Stimulated activated CD4-positive, alpha-beta T cell treated with anti-CD3 and anti-CD28 coated beads, TNF-alpha, amount 100 ng/mL, for 1 hour (primary cell): ENCODE measurements around the gene CCDC188.

Source experiments
- DNase-seq, 3 donors: peaks; one replicate each; pipeline ENCODE4 v3.0.0-alpha.2; 2020; ENCODE audit warnings: low read depth in 3 of 3, low spot score in 1 of 3

Gene CCDC188

DNA sequence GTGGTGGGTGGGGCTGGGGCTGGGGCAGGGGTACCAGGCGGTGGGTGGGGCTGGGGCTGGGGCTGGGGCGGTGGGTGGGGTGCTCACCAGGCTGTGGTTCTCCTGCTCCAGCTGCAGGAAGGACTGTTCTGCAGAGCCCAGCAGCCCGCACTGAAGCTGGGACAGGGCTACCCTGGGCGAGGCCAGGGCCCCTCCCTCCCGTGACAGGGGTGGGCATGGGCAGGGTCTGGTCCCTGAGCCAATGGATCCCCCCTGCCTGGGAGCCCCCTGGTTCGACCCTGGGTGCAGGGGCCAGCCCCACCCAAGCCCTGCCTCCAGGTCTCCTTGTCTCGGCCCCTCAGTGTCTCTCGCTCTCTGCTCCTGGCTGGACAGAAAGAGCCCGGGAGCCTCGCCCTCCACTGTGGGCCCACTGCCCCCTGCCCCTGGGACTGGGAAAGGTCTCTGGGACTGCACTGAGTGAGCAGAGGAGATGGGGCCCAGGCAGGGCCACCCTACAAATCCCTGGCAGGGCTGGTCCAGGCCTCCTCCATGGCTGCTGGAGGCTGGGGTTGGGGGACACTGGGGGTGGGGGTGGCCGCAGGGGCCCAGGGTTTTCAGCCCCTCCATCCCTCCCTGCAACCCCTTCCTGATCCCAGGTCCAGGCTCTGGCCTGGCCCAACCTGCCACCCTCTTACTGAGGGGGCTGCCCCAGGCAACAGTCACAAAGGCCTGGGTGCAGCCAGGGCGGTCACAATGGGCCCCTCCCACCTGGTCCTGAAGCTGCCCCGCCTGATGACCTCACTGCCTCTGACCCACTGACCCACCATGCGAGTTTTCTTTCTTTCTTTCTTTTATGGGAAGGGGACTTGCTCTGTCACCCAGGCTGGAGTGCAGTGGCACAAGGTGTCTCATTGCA is at the start of gene CCDC188:
Gene CCDC188, minus strand, starts transcription at position 675 of the 895 bp plus-strand sequence. Its CDS starts 69 bp downstream, at position 606.
- no peak for DNase-seq

DNA sequence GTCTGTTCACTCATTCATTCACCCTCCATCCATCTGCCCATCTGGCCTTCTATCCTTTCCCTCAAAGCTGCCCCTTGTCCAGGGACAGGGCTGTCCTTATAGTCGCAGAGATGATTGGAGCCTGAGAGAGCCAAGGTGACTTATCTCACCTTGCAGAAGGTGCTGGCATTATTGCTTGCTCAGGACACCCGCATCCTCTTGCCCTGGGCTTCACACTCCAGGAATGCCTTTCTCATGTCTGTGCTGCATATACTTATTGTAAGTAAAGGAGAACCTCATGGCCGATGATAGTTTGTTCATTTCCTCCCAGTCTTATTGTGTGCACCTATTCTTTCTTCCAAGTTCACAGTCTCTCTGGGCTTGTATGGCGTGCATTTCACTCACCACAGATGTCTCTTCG is 49.1 kb upstream of the CCDC188 start:
- no peak for DNase-seq

DNA sequence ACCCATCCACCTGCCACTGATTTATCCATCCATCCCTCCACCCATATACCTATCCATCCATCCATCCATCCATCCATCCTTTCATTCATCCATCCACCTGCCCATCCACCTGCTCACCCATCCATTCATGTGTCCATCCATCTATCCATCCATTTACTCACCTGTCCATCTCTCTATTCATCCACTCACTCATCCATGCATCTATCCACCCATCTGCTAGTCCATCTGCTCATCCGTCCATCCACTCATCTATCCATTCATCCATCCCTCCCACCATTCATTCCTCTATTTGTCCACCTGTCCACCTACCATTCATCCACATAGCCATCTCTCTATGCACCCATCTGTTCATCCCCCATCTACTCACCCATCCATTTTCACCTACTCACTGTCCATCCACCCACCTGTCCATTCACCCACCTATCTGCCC is 48.6 kb upstream of the CCDC188 start:
- no peak for DNase-seq

DNA sequence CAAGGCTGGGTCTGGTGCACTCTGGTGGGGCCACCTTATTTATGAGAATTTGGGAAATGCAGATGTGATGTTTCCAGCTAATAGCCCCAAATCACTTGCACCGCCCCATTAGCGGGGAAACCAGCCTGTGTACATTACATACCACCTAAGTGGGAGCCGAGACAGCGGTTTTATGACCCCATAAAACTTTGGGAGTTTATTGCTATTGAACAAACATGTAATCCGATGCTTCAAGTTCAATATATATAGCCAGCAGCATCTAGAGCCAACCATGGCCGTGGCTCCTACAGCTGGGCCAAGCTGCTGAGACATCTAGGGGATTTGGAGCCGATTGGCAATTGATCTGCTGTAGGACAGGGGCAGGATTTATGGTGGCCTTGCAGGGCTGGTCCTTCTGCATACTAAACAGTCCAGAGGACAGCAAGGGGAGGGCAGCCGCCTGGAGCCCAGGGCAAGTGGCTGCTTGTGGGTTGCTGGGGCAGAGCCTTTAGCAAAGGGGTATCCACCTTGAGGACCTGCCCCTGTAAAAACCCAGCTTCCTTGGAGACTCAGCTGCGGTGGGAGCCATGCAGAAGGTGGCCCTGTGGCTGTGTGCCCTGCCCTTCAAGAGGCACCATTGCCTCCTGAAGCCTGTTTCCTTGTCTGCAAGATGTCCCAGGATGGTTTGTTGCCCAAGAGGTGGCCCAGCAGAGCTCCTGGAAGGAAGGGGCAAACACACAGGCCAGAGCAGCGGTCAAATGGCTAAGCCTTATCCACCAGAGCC is 47.9 kb upstream of the CCDC188 start:
- DNase-seq = no peak

DNA sequence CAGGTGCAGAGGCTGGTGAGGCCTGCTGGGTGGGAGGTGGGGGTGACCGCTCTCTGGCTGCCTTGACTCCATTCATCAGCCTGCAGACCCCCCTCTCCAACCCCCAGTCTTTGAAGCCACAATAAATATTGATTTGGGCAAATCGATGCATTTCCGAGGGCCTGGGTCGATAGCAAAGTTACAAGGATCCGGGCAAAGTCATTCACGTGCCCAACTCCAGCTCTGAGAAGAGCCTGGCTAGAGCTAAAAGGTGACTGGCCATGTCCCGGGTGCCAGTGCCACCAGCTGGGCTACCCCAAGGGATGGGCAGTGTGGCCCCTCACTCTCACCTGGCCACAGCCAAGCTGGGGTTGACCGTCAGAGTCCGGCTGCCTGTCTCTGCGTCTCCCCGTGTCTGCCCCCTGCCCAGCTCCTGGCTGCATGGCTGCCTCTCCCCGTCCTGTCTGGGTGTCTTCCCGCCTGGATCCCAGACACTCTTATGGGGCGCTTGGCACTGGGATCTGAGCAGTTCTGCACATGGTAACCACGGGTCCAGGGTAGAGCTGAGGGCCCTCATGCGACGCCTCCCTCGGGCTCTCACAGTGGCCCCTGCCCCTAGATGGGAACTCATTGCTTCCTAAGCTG is 46.7 kb upstream of the CCDC188 start:
- DNase-seq = no peak

DNA sequence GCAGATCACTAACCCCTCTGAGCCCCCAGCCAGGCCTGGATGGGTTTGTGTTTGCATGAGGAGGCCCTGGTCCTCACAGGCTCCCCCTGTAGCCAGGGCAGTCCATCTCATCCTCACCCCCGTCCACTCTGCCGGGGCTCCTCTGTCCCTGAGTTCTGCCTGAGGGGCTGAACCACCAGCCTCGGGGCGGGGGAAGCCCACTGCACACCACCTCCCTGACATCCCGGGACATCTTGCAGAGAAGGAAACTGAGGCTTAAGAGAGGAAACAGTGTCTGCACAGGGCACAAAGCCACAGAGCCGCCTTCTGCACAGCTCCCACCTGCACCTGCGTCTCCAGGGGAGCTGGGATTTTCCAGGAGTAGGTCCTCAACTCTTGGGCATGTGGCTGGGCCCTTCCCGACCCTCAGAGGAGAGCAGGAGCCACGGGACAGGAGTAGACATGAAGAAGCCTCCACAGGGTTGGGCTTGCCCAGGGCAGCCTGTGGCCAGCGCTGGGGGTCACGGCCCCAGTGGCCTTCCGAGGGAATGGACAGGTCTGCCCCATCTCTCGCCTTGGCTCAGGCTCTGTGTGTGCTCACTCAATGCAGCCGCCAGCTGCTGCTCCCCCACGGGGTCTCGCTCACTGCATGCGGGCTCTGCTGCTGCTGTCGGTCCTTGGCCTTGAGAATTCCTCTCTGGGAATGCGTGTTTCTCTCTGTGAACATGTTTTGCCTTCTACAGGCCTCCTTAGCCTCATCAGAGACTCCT is 45.4 kb upstream of the CCDC188 start:
- no peak for DNase-seq

DNA sequence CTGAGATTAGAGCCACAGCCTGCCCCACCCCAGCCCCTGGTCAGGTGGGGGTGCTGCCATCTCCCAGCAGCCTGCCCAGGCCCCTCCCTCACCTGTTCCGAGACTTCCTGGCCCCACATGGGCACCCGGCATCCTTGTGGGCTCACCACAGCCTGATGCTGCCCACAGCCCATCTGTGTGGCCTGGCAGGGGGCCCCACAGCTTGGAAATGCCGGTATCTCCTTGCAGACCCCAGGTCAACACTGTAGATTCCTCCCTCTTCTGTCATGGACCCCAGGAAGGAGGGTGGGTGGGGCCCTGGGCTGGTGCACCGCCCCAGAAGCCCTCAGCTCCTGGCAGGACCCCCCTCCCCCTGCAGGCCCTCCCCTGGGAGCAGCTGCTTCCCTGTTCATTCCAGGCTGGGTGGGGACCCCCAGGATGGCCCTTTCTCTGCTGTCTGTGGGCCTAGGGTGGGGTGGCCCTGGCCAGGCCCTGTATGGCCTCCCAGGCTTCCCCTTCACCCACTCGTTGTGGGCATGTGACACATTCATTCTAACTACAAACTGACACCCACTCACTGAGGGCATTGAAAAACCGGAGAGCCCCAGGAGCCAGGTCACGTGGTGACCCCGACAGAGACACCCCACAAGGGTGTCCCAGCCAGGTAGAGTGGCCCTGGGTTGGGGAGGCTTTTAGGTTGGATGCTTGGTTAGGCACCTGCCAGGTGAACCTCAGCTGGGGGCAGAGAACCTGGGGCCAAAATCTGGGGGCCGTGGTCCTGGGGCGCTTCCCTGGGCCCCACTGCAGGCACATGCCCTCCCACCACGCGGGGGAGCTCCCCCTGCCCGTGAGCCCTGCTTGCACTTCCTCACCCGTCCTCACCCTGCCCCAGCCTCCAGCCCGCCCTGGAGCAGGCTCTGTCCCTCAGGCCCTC is 44.1 kb upstream of the CCDC188 start:
- no peak for DNase-seq

DNA sequence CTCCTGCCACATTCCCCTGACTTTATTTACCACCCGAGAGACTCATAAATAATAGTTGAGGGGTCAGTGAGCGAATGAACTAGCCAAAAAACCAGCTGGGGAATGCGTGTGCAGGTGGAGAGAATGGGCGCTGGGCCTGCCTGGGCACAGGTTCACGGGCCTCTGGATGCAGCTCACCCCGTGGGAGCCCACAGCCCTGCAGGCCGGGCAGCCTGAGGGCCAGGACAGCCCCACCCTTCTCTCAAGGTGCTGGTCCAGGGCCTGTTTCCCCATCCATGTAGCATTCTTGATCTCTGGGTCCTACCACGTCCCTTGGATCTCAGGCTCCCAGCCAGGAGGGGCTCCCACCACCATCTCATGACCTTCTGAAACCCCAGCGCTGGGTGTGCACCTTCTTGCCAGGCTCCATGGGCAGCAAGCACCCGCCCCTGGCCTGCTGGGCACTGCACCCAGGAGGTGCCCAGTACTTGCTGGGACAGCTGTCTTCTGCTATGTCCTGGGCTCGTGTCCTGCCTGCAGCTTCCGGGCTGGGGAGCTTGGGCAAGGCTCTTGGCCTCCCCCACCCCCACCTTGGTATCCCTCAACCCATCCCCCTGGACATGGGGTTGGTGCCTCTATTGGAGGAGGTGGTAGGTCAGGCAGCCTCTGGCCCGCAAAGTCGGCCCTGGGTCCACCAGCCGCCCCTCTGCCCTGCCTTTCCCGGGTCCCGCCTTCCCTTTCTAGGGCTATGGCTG is 43.1 kb upstream of the CCDC188 start:
- DNase-seq = no peak

DNA sequence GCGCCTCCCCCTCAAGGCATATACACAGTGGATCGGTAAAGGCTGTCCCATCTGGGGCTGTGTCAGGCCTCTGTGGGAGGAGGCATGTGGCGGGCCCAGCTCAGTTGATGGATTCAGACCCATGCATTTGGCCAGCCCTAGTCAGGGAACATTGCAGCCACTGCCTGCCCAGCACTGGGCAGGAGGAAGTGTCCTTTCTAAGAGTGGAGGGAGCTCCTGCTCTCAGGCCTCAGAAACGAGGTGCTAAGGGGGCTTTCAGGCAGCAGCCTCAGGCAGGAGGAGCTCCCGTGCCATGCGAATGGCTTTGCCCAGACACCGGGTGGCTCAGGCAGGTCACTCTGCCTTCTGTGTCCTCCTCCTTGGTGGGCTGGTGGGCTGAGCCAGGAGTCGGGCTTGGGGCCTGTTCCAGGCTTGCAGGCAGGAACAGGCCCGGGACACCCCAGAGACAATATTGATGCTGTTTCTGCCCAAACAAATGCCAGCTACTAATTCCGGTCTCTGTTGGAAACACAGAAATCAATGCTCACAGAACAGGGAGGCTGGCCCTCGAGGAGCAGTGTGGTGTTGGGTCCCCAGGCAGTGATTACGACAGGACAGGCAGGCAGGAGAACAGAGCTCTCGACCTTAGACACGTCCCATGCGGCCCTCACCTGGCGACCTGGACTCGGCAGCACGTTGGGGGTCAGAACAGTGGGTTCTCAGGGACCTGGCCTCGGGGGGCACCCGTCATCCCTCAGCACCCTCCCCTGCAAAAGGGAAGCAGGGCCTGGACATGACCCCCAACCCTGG is 42.3 kb upstream of the CCDC188 start:
- DNase-seq = no peak

DNA sequence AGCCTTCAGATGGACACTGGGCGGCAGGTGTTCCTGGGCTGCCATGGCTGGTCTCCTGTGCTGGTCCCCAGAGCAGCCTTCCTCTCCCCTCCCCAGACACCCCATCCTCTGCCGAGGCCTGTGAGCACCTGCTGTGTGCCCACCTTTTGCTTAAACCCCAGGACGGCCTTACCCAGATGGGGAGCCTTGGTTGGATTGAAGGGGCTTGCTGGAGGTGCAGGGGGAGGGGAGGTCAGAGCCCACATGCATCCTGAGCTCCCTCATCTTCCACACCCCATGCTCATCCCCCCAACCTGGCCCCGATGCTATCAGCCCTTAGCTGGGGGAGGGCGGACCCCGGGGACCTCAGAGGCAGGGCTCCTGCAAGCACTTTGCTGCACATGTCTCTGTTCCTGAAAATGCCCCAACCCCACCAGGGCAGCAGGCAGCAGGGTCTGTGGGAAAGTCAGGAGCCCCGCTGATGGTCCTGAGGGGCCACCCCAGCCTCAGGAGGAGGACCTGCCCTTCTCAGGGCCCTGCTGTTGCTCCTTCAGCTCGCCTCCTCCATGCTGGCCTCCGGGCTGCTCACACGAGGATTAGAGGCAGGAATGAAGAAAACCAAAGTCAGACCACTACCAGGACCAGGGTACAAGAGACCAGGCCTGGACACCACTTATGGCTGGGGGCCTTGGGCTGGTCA is 41.6 kb upstream of the CCDC188 start:
- no peak for DNase-seq

DNA sequence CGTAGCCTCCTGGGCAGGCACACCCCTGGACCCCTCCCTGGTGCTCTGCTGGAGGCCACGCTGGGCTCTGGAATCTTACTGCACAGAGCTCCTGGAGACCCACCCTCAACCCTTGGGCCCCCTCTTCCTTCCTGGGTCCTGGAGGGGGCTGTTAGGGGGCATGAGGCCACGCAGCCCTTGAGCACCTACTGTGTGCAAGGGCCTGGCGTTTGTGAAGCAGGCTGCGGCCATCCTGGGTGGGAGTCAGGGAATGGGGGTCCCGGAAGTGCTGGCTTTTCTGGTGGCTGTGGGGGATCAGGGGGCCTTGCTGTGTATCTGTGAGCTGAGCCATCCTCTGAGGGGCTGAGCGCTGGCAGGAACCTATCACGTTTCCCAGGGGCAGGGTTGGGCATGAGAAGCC is 40.9 kb upstream of the CCDC188 start:
- DNase-seq = no peak

DNA sequence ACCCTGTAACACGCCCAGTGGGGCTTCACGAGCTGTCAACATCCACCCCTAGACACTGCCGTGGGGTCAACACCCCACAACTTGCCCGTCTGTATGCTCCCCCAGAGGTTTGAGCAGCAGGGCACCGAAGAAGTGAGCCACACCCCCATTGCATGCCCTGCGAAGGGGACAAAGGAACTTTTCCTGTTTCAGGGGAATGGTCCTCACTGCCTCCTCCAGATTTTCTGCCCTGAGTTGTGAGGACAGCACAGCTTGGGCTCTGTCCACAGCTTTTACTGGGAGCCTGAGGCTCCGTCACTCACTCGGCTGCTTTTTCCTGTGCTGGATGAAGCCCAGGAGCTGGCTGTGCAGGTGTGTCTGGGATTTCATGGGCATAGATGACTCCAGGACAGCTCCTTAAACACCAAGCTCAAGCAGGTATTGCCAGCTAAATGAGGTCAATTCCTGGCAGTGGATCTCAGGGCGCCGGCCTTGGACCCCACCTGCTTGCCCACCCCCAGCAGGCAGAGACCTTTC is 40.2 kb upstream of the CCDC188 start:
- DNase-seq = no peak

DNA sequence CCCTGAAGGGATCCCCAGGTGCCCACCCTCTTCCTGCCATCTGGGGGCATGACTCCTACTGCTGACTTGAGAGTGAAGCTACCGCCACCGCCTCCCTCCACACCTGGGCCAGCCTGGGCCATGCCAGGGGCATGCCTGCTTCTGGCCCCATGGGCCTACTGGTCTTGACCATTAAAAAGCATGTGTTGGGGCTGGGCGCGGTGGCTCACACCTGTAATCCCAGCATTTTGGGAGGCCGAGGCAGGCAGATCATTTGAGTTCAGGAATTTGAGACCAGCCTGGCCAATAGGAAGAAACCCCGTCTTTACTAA is 37.7 kb upstream of the CCDC188 start:
- no peak for DNase-seq

DNA sequence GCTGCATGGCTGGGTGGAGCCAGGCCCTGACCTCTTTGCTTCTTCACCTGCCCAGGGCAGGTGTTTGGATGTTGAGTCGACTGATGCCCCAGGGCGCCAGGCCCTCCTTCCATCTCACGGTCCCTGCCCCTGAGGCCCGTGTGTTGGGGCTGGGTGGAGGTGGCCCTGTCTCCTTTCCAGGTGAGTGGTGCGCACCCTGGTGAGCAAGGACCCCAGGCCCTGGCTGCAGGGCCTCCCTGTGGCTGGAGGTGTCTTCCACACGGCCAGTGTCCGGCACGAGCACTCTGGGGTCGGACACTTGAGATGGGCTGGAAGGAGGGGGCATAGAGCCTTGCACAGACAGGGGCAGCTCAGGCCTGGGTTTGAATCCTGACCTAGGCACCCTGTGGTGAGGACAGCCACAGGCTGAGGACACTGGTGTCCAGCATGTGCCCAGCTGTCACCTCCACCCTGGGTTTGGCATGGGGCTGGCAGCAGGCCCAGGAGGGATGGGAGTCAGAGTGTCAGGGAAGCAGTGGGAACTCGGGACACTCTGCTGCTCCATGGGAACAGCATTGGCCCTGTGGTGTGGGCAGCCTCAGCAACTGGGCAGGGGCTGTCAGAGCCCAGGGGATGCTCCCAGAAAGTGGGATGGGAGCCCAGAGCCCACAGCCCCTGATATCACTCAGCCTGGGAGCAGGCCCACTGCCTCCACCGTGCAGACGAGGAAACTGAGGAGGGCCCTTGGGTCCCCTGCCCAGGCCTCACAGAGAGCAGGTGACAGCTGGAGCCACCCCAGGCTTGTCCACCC is 37.1 kb upstream of the CCDC188 start:
- no peak for DNase-seq

DNA sequence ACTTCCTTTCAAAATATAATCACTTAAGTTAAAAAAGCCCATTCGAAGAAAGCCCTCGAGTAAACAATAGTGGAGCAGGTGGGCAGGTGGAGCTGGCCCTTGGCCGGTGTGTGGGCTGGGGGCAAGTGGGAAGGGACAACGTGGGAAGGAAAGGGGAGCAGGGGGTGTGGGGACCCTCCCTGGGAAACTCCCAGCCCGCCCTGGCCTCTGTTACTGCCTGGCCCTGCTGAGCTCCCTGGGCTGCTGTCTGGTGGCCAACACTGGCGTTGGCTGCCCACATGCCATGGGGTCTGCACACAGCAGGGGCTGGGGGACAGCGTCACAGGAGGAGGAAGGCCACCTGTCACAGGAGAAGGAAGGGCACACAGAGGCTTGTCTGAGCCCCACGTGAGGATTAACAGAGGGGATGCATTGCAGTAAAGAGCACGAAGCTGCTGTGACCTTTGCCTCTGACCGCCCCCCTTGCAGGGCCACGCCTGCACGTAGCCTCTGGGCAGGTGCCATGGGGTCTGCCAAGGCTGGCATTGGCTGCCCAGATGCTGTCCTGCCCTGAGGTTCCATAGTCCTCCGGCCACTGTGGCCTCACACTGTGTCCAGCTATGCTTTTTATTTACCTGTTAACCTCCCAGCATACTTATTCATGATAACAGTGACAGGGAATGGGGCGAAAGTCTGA is 36.2 kb upstream of the CCDC188 start:
- no peak for DNase-seq

DNA sequence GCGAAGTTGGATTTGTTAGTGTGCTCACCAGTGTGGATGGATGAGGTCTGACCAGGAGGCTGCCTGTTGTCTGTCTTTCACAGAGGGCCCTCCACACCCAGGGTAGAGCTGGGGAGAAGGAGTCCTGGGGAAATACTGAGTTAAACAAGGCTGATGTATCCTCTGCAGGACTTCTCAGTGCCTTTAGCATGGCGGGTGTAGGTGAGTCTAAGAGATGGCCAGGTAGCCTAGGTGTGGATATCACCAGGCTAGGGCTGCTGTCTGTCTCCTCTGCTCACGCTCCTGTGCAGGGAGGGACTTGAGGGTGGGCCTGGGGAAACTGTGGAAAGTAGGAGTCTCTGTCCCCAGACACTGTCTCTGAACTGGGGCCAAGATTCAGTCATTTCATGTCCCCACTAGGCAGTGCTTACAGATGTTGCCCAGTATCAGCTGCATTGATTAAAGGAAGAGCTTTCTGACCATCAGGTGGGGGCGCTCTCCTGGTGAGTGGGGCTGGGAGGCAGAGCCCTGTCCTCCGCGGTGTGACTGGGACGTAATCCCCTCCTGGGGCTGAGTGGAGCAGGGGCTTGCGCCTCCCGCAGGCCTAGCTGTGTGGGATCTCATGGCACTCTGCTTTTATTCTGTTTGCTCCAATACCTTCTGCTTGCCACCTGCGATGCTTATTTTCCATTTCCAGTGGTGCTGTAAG is 35.5 kb upstream of the CCDC188 start:
- no peak for DNase-seq
